Endometrial microvascular endothelial cells (primary cell): ENCODE measurements around the gene SDK1. TPM values are rescaled to one million over a fixed set of nuclear protein-coding genes. Genes with fewer than 3 reads are reported as not detected.

Experiments used
- in situ Hi-C: cut with HindIII; loops from 2 replicates; pipeline ENCODE4 v1.10.0; 2017; ENCODE audit warnings: low sequenced_read_pairs, low pct_unique_long_range_greater_than_20kb; ENCODE audit errors: inconsistent ontology term
- total RNA-seq: library from RNA; depleted of rRNA; stranded (reverse); fragments of >200 nt; gene quantifications from one replicate; pipeline ENCODE4 v1.2.3, GENCODE V29; 2015; ENCODE audit errors: inconsistent ontology term

Gene SDK1
- total RNA-seq, 1 donor from 2014 or later = 1.6 TPM

DNA sequence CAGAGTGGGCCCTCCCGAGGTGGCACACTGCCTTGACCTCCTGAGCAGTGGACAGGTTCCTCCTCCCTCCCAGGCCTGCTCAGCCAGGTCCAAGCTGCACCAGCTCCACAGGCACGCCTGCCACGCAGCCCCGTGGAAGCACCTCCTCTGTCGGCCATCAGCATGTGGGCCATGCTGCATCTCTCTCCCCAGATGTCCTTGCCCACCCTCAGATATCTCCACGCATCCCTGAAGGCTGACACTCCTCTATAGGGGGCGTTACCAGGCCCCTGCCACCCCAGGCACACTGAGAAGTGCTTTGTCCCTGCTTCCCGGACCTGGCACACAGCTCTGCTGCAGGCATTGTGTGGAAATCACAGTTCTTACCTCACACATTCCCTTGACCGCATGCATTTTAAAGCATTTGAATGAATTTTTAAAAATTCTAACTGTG is 598.5 kb downstream of the SDK1 start:
- in situ Hi-C loops = no loop called here

DNA sequence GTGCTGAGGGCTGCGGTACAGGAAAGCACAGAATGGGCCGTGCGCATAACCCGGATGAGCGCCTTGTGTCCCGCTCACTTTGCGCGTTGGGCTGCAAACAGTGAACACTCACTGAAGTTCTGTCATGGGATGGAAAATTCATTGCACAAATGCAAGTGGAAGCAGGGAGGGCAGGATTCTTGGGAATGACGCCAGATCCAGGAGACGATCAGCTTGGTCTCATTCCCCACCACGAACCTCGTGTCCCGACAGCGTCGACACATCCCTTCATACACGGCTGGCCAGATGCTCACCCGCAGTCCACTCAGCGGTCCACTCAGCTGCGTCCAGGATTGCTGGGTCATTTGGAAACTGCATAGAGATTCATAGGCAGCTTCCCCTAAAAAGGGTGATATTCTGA is 607.1 kb downstream of the SDK1 start:
- in situ Hi-C loops = no loop called here

DNA sequence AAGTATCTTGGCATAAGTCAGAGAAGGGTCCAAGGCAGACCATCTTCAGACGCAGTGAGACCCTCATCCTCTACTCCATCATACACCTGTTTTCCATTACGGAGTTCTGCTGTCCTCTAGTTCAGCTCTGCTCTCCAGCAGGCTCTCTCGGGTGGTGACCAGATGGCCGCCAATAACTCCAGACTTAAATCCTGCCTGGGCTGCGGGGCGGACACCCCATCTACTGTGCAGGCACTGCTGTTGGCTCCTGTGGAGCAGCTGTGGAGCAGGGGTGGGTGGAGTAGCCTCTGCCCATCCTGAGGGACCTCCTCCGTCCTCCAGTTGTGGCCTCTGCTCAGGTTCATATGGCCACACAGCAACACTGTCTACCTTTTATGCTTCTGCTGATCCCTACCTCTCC is 608.1 kb downstream of the SDK1 start:
- in situ Hi-C loops = no loop called here

DNA sequence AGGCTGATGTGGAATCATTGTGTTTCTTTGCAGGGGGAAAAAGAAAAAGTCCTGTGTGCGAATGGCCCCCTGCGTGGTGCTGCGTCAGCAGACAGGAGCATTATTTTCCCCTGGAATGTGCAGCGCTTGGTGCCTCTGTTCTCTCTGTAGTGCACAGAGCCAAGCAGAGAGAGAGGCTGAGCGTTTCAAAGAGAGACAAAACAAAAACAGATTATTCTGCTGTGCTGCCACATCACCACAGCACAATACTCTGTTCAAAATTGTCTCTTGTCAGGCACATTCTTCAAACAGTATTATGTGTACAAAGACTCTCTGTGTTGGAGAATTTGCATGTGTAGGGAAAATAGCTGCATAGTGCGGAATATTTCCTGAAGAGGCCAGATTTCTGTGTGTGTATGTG is 609.0 kb downstream of the SDK1 start:
- in situ Hi-C loops = no loop called here

DNA sequence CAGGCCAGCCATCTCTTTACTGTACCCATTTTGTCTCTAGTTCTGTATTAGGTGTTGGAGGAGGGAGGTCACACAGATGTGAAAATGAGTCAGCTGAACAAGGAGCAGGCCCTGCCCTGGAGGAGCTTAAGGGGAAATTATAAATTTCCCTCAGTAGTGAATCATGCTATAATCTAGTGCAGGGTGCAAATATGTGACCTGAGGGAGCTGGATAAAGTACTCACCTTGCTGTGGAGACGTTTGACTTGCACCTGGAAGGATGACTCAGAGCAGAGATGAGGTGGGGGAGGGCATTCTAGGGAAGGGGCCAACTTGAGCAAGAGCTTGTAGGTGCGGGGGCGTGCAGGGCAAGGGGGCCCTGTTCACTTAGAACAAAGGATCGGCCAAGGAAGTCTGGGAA is 610.6 kb downstream of the SDK1 start:
- in situ Hi-C loops = no loop called here

DNA sequence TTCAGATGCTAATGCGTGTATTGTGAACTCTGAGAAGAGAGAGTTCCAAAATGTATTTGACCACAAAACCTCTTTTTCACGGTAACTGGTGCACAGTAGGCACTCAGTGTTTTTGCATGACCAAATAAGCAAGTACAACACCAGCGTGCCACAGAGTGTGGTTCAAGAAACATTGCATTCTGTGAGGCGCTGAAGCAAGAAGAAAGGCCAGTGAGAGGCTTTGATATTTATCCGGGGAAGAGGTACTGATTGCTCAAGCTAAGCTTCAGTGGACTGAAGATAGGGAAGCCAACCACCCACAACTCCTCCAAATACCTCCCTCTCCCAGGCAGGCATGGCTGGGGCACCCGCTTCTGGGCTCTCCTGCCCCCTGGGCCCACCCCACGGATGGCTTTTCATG is 611.2 kb downstream of the SDK1 start:
- in situ Hi-C loops = no loop called here

DNA sequence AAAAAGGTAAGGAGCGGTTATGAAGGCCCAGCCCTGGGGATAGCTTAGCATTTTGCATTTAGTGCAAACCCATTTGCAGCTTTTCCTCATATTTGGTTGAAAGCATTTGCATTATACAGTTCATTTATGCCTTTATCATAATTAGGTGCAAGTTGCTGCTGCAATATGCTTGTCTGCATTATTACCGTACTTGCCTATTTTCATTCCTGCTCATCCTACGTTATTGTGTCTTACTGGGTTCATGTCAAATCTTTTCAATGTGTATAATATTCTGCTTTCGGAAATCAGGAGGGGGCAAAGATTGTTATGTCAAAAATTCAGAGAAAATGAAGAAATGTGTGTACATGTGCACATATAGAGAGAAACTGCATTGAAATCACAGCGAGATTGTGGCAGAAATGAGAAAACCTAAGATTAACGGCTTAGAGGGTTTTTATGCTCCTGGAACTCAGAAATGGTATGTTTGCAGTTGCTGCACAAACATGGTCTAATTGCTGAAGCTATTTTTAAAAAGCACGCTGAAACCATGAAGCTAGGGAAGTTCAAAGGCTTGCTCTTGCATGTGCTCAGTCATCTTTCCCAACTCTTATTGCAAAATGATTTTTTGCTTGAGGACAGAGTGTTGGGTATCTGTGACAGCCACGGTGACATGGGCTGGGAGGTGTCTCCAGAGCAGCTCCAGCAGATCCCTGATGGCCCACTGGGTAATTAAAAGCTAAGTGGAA is 613.2 kb downstream of the SDK1 start:
- in situ Hi-C loops = no loop called here

DNA sequence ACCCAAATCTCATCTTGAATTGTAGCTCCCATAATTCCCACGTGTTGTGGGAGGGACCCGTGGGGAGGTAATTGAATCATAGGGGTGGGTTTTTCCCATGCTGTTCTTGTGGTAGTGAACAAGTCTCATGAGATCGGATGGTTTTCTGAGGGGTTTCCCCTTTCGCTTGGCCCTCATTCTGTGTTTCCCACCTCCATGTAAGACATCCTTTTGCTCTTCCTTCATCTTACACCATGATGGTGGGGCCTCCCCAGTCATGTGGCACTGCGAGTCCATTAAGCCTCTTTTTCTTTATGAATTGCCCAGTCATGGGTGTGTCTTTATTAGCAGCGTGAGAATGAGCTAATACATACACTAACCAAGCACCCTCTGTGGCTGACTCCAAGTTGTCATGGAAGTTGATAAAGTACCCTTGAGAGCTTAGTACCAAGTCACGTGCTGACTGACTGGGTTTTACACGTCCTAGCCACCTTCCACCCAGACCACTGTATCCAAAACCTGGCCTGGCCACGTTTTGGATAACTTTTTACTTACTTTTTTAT is 614.4 kb downstream of the SDK1 start:
- in situ Hi-C loops = no loop called here

DNA sequence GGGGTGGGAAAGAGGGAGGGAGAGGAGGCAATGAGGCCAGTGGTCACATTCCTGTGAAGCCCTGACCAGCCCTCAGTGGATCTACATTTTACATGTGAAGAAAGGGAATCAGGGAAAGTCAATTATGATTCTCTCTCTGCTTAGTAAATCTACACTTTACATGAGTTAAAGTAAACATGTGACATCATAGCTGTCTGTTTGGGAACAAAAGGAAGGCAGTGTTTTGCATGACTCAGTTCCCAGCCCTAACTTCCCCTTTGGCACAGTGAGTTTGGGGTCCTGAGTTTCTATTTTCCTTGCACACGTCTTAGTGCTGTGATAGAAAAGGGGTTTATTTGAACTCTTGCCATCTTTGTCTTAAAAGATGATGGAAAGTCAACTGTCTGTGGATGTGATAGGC is 615.1 kb downstream of the SDK1 start:
- in situ Hi-C loops = no loop called here

DNA sequence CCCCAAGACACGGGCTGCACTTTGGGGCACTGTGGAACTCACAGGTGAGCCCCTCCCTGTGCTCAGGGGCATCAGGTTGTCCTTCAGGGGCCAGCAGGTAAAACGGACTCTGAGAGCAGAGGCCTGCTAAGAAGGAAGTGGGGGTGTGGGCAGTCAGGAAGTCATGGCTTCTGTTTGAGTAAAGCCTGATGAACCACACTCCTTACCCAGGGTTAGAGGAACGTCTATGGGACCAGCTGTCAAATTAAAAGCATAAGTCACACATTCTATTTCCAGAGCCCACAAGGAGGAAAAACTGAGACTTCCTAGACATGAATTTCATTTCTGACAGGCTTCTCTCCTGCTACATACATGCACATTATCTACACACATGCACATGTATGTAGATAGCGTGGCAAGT is 616.4 kb downstream of the SDK1 start:
- in situ Hi-C loops = no loop called here

DNA sequence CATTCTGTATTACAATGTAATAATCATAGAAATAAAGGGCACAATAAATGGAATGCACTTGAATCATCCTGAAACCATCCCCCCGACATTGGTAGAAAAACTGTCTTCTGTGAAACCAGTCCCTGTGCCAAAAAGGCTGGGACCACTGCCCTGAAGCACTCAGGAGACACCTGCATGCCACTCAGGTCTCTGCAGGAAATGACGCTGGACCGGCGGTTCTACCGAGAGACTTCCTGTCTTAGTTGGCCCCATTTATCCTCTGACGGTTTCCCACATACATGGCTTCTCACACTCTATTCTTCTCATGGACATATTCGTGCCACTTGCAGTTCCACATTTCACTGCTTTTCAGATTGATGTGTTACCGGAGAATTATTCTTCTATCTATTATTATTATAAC is 617.5 kb downstream of the SDK1 start:
- in situ Hi-C loops = no loop called here

DNA sequence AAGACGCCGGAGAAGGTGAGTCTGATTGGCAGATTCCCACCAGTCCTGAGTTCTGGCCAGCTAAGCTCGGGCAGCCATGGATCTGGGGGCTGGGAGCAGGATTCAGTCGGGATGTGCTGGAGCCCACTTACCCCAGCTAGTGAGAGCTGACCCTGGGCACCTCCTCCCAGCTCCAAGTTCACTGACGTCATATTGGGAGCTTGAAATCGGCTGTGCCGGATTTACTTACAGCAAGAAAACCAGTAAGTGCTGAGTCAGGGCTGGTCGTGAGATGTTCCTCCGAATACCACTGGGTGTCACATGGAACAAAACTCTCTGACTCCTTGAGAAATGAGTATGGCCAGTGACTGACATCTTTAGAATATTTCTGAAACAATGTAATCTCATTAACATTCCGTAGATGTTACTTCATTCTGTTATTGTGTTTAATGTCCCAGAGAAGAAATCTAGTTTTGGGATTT is 621.2 kb downstream of the SDK1 start:
- in situ Hi-C loops = no loop called here

DNA sequence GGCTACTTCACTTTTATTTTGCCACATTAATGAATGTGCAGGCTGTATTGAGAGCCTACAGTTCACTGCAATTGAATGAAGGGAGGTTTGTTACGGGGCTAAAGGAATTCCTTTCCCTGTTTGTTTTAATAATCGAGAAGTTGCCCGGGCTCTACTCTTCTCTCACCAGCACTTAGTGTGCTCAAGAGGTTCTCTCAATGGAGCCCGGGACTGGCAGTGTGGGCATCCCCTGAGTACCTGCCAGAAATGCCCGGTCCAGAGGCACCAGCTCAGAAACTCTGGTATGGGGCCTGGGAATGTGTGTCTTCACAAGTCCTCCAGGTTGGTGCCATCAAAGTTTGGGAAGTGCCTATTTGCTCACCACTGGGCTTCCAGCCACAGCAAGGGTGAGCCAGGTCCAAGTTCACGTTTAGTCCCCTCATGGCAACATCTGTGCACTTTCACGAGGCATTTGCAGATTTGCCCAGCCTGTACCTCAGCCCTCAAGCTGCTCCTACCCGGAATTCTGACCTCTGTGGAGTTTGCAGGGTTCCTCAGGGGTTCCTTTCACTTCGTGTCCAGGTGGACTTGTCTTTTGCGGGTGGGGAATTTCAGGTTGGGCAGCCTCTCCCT is 622.4 kb downstream of the SDK1 start:
- in situ Hi-C loops = no loop called here

DNA sequence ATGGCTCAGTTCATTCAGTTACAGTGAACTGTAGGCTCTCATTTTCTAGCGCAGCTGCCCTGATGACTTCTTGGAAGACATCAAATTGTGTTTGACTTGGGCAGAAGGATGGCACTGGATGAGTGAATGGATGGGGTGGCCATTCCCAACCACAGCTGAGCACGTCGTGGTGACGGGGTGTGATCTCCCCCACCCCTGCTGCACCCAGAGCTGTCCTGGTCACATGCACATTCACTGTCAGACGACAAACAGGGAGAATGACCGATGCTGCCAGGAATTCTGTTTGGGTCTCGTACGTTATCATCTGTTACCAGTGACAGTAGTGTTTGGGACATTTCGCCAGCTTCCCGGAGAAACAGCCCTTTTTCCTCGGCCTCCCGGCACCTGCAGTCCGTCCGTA is 623.2 kb downstream of the SDK1 start:
- in situ Hi-C loops = no loop called here

DNA sequence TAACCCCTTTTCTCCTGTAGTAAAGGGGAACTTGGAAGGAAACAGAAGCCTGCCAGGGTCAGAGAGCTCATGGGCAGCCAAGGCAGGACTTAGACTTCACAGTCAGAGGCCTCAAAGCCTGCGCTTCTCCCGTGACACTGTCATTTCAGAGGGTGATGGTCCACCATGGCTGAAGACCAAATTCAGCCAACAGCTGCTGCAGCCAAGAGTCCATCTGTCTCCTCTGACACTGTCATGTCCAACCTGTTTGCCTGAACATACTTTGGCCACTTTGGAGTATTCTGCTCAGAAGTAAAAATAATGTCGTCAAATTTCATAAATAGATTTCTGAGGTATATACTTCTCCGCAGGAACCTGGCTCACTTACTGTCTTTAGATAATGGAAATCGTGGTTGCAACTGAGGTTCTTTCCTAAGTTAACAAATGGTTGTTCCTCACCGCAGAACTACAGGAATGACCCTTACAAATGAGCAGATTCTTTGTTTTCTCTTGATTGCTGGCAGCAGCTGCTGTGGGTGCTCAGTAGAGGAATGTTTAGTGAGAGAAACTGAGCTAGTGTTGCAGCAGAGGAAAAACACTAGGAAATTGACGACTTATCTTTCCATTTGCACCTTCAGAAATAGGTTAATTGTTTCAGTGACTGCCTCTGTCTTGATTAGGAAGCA is 626.5 kb downstream of the SDK1 start:
- in situ Hi-C loops = no loop called here

DNA sequence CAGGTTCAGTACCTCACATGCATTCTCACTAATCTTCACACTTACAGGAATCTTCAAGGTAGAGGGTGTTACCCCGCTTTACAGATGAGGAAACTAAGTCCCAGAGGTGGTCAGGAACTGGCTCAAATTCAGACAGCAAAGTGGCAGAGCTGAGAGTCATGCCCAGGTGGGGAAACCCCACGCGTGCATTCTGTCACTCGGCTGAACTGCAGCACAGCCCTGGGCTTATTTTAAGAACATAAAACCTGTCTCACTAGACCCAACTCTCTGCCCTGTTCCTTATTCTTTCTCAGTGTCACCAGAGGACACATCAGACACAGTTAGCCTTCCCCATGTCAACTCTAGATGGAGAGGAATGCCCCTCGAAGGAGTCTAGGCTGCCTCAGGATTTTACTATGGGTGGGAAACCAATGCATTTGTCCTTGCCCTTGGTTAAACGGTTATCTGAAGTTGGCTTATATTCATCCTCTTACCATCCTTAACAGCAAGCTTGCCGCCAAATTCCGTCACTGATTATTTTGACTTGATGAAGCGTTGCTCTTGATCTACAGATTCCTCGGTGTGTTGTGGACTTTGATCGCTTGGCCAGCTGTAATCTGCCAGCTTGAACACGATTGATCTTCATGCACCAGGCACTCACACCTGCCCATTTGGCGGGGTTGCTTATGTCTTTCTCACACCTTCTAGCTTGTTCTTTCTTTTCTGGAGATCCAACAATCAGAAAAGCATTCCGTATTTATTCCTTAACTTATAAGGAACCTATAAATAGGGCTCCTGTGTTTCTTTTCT is 627.9 kb downstream of the SDK1 start:
- in situ Hi-C loops = no loop called here

DNA sequence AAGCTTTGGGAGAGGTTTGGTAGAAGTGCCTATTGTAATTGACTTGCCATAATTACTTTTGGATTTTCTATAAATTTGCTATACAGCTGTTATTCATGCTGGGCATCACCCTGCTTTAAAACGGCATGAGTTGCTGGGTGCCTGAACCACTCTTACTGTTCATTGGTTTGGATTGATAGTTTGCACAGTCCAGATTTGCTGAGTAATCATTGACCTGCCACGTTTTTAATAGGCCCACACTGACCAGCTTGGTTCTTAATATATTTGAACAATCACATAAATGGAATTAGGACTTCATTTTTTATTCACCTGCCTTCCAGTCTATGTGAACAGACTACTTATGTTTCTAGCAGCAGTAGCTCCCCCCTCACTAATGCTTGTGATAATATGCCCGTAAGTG is 630.8 kb downstream of the SDK1 start:
- in situ Hi-C loops = no loop called here

DNA sequence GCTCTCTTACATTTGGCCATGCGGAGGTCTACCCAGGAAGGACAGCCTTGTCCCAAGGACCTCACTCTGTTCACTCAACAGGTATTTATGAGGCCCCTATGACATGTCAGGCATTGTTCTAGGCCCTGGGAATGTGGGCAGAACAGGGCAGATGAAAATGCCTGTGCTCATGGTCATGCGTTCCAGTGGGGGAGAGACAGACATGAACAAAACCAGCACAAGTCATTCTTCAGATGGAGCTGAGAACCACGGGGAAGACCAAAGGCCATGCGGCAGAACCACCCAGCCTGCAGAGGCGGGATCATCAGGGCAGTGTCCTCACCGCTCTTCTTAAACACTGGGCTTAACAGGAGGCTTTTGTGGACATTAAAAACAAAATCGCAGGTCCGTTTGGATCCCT is 636.1 kb downstream of the SDK1 start:
- in situ Hi-C loops = no loop called here

DNA sequence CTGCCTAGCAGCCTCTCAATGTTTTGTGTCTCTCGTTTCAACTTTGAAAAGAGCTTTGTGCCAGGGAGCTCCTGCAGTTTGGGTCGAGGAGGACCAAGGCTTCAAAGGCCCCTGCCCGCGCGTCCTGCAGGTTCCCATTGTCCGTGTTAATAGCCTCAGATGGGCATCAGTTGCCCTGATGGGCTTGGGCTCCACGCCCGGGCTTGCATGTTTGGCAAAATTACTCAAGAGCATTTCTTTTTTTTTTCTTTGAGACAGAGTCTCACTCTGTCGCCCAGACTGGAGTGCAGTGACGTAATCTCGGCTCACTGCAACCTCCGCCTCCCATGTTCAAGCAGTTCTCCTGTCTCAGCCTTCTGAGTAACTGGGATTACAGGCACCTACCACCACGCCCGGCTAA is 636.6 kb downstream of the SDK1 start:
- in situ Hi-C loops = no loop called here
